GM21390 (cell line): ENCODE results near the gene GLDC.
"Not testable (repeated sequence)": the region's sequence is repeated elsewhere in the genome, so short reads cannot be mapped to it uniquely, and the experiment has no call there.

Experiments used
- ATAC-seq: cut with Tn5 transposase; IDR thresholded peaks from one replicate; pipeline ENCODE4 v1.9.1; 2021; ENCODE audit not compliant: unreplicated experiment

Gene GLDC

DNA sequence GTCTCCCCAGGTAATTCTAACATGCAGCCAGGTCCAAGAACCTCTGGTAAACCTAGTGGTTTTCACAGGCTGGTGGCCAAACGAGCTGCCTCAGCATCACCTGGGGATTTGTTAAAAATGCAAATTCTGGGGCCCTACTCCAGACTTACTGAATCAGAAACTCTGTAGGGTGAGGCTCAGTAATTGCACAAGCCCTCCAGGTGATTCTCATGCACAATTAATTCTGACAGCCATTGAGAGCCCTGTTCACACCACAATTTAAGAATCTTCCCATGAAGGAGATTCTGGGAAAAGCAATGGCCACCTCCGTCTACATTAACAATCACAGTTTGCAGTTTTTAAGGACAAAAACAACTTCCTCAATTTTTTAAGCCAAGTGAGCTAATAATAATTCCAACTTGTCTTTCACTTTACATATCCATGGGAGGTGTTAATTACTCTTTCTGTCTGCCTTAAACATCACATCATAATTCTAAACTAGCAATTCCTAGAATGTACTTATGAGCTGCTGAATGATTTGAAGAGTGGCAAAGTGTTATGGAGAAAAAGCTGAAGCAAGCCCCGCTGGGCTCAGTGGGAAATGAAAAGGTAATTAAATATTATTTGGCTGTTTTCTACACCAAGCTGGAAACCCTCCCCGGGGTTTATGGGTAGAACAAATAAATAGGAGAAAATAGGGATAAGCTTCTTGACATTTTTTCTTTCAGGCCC is 70.0 kb downstream of the GLDC start:
- ATAC-seq = peak; percentile 91

DNA sequence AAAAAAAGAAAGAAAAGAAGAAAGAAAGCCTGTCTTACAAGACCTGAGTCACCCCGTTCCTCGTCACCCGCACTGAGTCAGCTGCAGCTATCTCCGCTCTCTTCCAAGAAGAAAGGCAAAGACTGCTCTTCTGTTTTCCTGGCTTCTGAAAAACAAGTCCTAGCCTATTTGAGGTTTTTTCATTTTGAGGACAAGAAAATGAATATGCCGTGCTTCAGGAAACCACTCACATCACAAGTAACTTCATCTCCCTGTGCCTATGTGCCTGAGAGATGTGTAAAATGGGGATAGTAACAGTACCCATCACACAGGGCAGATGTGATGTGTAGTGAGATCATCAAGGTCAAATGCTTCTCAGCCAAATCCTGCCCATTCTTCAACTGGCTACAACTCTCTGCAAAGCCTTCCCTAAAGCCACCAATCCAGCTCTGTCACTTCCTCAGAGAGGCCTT is 78.4 kb downstream of the GLDC start:
- no peak for ATAC-seq

DNA sequence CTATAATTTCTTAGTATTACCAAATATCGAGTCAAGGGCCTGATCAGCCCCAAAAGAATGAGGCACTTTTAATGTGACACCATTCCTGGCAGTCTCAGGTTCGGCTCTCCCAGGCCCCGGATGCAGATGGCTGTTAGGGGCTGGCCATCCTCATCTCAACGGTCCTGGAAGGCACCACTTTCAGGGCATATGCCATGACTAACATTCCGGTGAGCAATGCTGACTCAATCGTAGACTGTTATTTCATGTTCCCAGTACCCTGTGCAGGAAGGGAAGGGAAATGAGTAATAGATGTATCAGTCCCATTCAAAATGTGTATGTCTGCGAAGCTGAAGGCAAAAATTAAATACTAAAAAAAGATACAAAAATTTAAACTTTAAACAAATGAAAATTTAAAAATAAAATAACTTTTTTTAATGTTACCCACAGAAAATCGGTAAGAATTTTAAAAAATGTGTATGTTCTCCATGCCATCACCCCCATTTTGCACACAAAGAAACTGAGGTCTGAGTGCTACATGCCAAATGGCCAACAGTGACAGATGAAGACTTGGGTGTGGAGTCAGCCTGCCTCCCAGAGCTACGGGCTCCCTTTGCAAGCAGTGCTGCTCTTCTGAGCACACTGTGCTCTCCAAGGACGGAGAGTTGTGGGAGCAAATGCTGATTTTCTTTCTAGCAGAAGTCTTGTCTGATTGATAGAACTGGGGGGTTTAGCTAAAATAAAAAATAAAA is 79.0 kb downstream of the GLDC start:
- no peak for ATAC-seq

GRCh38 chr9:6565312-6565711 is 80.2 kb downstream of the GLDC start:
- no peak for ATAC-seq

DNA sequence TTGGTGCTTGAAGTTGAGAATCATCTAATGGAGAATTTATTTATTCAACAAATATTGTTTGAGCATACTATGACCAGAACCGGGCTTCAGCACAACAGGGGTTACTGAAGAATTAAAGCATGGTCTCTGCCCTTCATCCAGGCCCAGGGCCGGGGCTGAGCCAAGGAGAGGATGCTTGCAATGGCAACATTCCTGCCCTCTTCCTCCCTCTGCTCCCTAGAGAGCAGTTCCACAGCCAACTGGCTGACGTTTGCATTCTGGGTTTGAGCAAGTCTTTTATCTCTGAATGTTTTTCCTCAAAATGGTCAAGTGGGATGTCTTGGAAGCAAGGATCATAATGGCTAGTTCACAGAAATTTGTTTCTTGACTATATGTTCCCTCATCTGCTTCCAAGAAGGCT is 80.7 kb downstream of the GLDC start:
- ATAC-seq = no peak

GRCh38 chr9:6564360-6564759 is 81.2 kb downstream of the GLDC start:
- no peak for ATAC-seq

- ATAC-seq = no peak
These were observed 82.6 kb downstream of the GLDC start for GRCh38 chr9:6562871-6563430.

GRCh38 chr9:6562201-6562600 is 83.3 kb downstream of the GLDC start:
- ATAC-seq = no peak

GRCh38 chr9:6557883-6558616 is 87.5 kb downstream of the GLDC start:
- no peak for ATAC-seq

GRCh38 chr9:6553866-6554265 is 91.7 kb downstream of the GLDC start:
- ATAC-seq = no peak

- ATAC-seq = no peak
These were observed 92.9 kb downstream of the GLDC start for GRCh38 chr9:6552498-6553121.

DNA sequence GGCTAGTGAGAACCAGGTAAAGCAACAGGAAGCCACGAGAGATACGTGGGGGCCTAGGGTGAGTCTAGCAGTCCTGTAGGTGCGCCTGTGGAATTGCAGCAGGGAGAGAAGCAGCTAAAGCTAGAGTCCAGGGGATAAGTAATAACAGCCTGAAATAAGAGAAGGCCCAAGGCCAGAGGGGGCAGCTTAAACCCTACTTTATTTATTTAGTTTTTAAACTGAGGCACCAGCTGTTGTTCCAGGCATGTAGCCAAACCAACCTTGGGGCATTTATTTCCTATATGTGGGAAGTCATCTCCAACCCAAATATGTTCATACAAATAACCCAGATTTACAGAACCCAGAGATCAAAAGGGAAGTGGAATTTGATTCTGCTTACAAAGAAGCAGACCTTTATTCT is 93.5 kb downstream of the GLDC start:
- ATAC-seq = no peak

DNA sequence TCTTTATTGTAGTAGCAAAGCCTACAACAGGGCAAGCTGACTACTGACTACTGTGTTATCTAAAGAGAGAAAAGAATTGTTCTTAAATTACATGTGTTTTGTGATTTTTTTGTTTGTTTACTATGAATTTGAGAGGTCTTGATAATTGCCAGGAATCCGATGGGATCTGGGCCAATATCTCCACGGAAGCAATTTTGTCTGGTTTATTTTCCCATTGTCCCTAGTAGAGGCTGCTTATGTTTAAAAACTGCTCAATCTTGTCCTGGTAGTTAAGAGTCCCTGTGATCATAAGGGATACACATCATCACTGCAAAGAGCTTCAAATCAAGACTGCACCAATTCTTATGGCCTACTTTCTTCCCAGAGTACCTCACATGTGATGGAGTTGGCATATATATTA is 94.4 kb downstream of the GLDC start:
- no peak for ATAC-seq

DNA sequence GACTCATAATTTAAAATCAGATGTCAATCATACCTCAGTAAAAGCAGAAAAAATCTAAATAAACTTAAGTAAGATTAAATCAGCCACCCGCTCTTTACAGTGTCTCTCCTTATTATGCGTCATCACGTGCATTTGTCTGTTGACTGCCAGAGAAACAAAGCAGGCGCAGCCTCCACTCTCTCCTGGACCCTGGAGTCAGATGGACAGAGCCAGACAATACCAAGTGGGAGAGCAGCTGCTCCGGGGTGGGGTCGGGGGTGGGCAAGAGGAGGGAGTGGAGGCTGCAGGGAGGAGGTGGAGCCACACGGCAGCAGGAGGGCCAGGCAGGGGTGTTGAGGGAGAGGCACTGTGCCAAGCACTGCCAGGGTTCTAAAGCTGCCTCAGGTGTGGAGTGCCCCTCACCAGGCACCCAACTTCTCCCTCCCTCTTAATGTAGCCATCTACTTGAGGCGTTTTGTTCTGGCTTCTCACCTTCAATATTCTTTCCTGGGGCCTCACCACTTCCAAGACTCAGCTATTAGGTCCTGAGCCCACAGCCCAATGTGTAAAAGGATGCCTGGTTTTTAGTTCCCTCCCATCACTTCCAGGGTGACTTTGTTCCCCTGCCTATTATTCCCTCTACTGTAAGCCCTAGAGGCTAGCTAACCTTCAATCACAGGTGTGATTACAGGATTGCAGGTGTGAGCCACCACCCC is 96.3 kb downstream of the GLDC start:
- no peak for ATAC-seq

GRCh38 chr9:6545017-6545691 is 100.4 kb downstream of the GLDC start:
- ATAC-seq = no peak

GRCh38 chr9:6543204-6543603 is 102.3 kb downstream of the GLDC start:
- no peak for ATAC-seq

- ATAC-seq = not testable (repeated sequence)
These were observed 102.9 kb downstream of the GLDC start for GRCh38 chr9:6542617-6543016.

- no peak for ATAC-seq
These were observed 106.9 kb downstream of the GLDC start for GRCh38 chr9:6538666-6539071.

DNA sequence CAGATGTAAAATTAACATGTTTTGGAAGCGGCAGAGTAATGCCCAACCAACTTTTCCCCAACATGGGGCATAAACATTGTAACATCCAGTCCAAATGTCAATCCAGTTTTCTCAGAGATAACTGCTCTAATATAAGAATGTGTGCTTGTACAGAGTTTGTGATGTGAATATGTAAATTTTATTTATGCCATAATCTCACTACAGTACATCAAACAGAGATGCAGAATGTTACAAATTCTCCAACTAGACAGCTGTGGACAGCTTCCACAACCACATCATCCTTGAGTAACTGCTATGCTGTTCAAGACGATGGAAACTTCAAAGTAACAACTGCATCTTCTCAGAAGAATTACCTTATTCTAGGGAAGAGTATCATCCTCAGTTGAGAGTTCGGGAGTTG is 109.9 kb downstream of the GLDC start:
- ATAC-seq = no peak
